ENCODE results near the gene CALML3. TPM values are rescaled to one million over a fixed set of nuclear protein-coding genes. Genes with fewer than 3 reads are reported as not detected.

CALML3 gene
- total RNA-seq, 1 experiment from 2014 or later: not detected

- H3K18ac ChIP-seq (ENCODE audit: insufficient read length, low read depth, low read length): no peak overlapping the region
- H2BK15ac ChIP-seq (ENCODE audit: low read depth, low read length): no peak overlapping the region
- Mint-ChIP-seq H3K27ac (no peak overlapping the region), H3K4me3 (no peak overlapping the region), H3K9me3 (no peaks in the 10 kb centered on the region; a peak in 1 of 5 replicates), H3K4me1 (no peaks in the 10 kb centered on the region), H3K36me3 (ENCODE audit: insufficient read depth in 1 of 3, low read depth in 3 of 3) (no peaks in the 10 kb centered on the region), H3K27me3 (ENCODE audit: low read depth) (peaks cover 2% of the 10 kb centered on the region; the same call in 1 of the 2 replicates)
- no peaks in the 10 kb centered on the region for H4K20me1 ChIP-seq (ENCODE audit: control insufficient read depth, insufficient read depth, insufficient read length)
- H3K4me1 ChIP-seq (ENCODE audit: insufficient read depth, low read length): no peaks in the 10 kb centered on the region
- H3K9ac ChIP-seq (ENCODE audit: extremely low read depth, insufficient read length, low read length): no peak overlapping the region
- no peaks in the 10 kb centered on the region for H3K79me1 ChIP-seq (ENCODE audit: insufficient read depth, low read depth, low read length, poor library complexity, severe bottlenecking)
- no CpG with 5 or more reads among the region's 15 CpGs for WGBS (ENCODE audit: extremely low coverage, insufficient read length, low lambda C conversion rate)
- no peak overlapping the region for H4K5ac ChIP-seq (ENCODE audit: insufficient read length, low read depth, low read length)
- no peak overlapping the region for H2BK12ac ChIP-seq (ENCODE audit: insufficient read length, low read depth, low read length)
- no peak overlapping the region for H3K23ac ChIP-seq (ENCODE audit: insufficient read length, low read depth, low read length)
- no peaks in the 10 kb centered on the region for H3K9me3 ChIP-seq (ENCODE audit: control insufficient read depth, low read depth, low read length)
- H4K8ac ChIP-seq (replicated peaks; ENCODE audit: insufficient read length, low read depth, low read length): no peak overlapping the region
- H2BK120ac ChIP-seq (ENCODE audit: low read depth, low read length, poor library complexity, severe bottlenecking): no peak overlapping the region
- H2AFZ ChIP-seq (ENCODE audit: low read length): no peak overlapping the region
- no peak overlapping the region for H2BK5ac ChIP-seq (ENCODE audit: insufficient read length, low read length)
- H4K91ac ChIP-seq (ENCODE audit: insufficient read length, low read depth, low read length): no peak overlapping the region
- H2BK20ac ChIP-seq (ENCODE audit: low read depth, low read length, poor library complexity, severe bottlenecking): no peak overlapping the region
- no peaks in the 10 kb centered on the region for H3K23me2 ChIP-seq (ENCODE audit: insufficient read length, low read depth, low read length, poor library complexity, severe bottlenecking)
- H3K79me2 ChIP-seq (ENCODE audit: insufficient read depth, low read length): no peaks in the 10 kb centered on the region
- DNase-seq: no peak
- no peak overlapping the region for H3K14ac ChIP-seq (ENCODE audit: insufficient read depth, low read length)
- no peak overlapping the region for H3K4ac ChIP-seq (ENCODE audit: low read depth, low read length)
- TF ChIP-seq CTCF (conservative IDR thresholded peaks at IDR 0.05): no peak
- H2AK5ac ChIP-seq (ENCODE audit: insufficient read length, low read length): no peak overlapping the region
- H3K4me2 ChIP-seq (ENCODE audit: insufficient read depth, insufficient read length, low read length): no peak overlapping the region
- no peak overlapping the region for H3T11ph ChIP-seq (ENCODE audit: low read length)
- no peaks in the 10 kb centered on the region for H3K27me3 ChIP-seq (ENCODE audit: insufficient read depth, low read length)
- no peak overlapping the region for H3K27ac ChIP-seq (ENCODE audit: insufficient read length, low read depth, low read length)
- no peak overlapping the region for H3K56ac ChIP-seq (ENCODE audit: insufficient read length, low read depth, low read length)
Observed at GRCh38 chr10:5551531-5552375, 27.0 kb downstream of the CALML3 start.

Data from H9 (cell line).